Activated CD8-positive, alpha-beta T cell treated with anti-CD3 and anti-CD28 coated beads for 36 hours (primary cell): ENCODE data around the gene KIAA1614. TPM values are rescaled to one million over a fixed set of nuclear protein-coding genes. Genes with fewer than 3 reads are reported as not detected.

ENCODE experiments used
- ATAC-seq: fragments of 200-7000 bp; cut with Tn5 transposase; one replicate; pipeline ENCODE4 v1.10.0; 2021; ENCODE audit warnings: mild to moderate bottlenecking, moderate library complexity
- CTCF ChIA-PET: fragments of 350-600 bp; sonication (Branson Sonifier 250); formaldehyde crosslinking; loops from one replicate; lab custom pipeline; 2021; ENCODE audit warnings: antibody characterized with exemption; lab: Charles Lee
- POLR2A ChIA-PET: fragments of 350-600 bp; sonication (Branson Sonifier 250); formaldehyde crosslinking; loops from one replicate; lab custom pipeline; 2021; ENCODE audit warnings: antibody characterized with exemption; lab: Charles Lee
- DNase-seq: peaks from one replicate; pipeline ENCODE4 v3.0.0-alpha.2; 2020
- H3K27ac Mint-ChIP-seq: one replicate; pipeline ENCODE4 v1.8.0; 2021; ENCODE audit warnings: mild to moderate bottlenecking, mixed read lengths
- H3K27me3 Mint-ChIP-seq: one replicate; pipeline ENCODE4 v1.8.0; 2021; ENCODE audit warnings: mixed read lengths
- H3K36me3 Mint-ChIP-seq: one replicate; pipeline ENCODE4 v1.8.0; 2021; ENCODE audit warnings: low read depth, mixed read lengths
- H3K4me1 Mint-ChIP-seq: one replicate; pipeline ENCODE4 v1.8.0; 2021; ENCODE audit warnings: low read depth, mixed read lengths
- H3K4me3 Mint-ChIP-seq: one replicate; pipeline ENCODE4 v1.8.0; 2021; ENCODE audit warnings: mild to moderate bottlenecking, moderate library complexity, mixed read lengths
- H3K9me3 Mint-ChIP-seq: one replicate; pipeline ENCODE4 v1.8.0; 2021; ENCODE audit warnings: mixed read lengths
- intact Hi-C: fragments of 100-400 bp; cut with micrococcal nuclease; formaldehyde crosslinking; loops from one replicate; pipeline ENCODE4 v1.10.0; 2022
- total RNA-seq, 2 experiments: library from RNA; stranded (reverse); gene quantifications; one replicate each; pipeline ENCODE4 v1.2.3, GENCODE V29; 2021
- TF ChIP-seq, protein P1 (sequence below): fragments of 200-600 bp; IDR thresholded peaks from one replicate; pipeline ENCODE4 v1.8.0; 2022; ENCODE audit warnings: antibody characterized with exemption, mild to moderate bottlenecking

The KIAA1614 gene
- total RNA-seq, 2 experiments from 2014 or later: 0.18 TPM; not detected in 1

GRCh38 chr1:180923887-180924286 is 11.2 kb downstream of the KIAA1614 start:
- DNase-seq: no peak

GRCh38 chr1:180924939-180925338 is 12.2 kb downstream of the KIAA1614 start:
- DNase-seq (no peak), ATAC-seq (no peak)
- no peak overlapping the region for H3K27ac Mint-ChIP-seq
- no peaks in the 10 kb centered on the region for H3K36me3 Mint-ChIP-seq
- no peak overlapping the region for H3K4me3 Mint-ChIP-seq
- ChIA-PET POLR2A (no interaction called here), CTCF (interaction anchor here (1.0 to 1.3 kb wide), 3 partner anchors 16 to 410 kb away, joined by 3 to 4 read pairs (median 4); no protein-coding TSS in a partner anchor)
- no peaks in the 10 kb centered on the region for H3K9me3 Mint-ChIP-seq
- TF ChIP-seq, protein P1, sequence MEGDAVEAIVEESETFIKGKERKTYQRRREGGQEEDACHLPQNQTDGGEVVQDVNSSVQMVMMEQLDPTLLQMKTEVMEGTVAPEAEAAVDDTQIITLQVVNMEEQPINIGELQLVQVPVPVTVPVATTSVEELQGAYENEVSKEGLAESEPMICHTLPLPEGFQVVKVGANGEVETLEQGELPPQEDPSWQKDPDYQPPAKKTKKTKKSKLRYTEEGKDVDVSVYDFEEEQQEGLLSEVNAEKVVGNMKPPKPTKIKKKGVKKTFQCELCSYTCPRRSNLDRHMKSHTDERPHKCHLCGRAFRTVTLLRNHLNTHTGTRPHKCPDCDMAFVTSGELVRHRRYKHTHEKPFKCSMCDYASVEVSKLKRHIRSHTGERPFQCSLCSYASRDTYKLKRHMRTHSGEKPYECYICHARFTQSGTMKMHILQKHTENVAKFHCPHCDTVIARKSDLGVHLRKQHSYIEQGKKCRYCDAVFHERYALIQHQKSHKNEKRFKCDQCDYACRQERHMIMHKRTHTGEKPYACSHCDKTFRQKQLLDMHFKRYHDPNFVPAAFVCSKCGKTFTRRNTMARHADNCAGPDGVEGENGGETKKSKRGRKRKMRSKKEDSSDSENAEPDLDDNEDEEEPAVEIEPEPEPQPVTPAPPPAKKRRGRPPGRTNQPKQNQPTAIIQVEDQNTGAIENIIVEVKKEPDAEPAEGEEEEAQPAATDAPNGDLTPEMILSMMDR: no peak
- H3K4me1 Mint-ChIP-seq: peaks cover 8% of the 10 kb centered on the region
- intact Hi-C loops: no loop called here
- no peaks in the 10 kb centered on the region for H3K27me3 Mint-ChIP-seq

More at GRCh38 chr1:180923887-180924286, 11.2 kb downstream of the KIAA1614 start:
- H3K9me3 Mint-ChIP-seq: no peaks in the 10 kb centered on the region
- TF ChIP-seq, protein P1: no peak
- no peak overlapping the region for H3K4me3 Mint-ChIP-seq
- no peak overlapping the region for H3K27ac Mint-ChIP-seq
- peaks cover 8% of the 10 kb centered on the region for H3K4me1 Mint-ChIP-seq
- intact Hi-C loops: no loop called here
- no peaks in the 10 kb centered on the region for H3K36me3 Mint-ChIP-seq
- POLR2A ChIA-PET: no interaction called here
- H3K27me3 Mint-ChIP-seq: no peaks in the 10 kb centered on the region
- CTCF ChIA-PET: interaction anchor here (1.0 to 1.3 kb wide), 2 partner anchors 17 to 409 kb away, joined by 3 to 4 read pairs; no protein-coding TSS in a partner anchor
- no peak for ATAC-seq

- Mint-ChIP-seq H3K4me3 (no peak overlapping the region), H3K36me3 (no peaks in the 10 kb centered on the region), H3K27ac (no peak overlapping the region), H3K27me3 (no peaks in the 10 kb centered on the region), H3K4me1 (peaks cover 8% of the 10 kb centered on the region), H3K9me3 (no peaks in the 10 kb centered on the region)
- TF ChIP-seq, protein P1: no peak
- ChIA-PET POLR2A (no interaction called here), CTCF (interaction anchor here (1.2 to 1.3 kb wide), 2 partner anchors 44 to 410 kb away, joined by 4 read pairs; no protein-coding TSS in a partner anchor)
- DNase-seq: no peak
- intact Hi-C loops: no loop called here
- no peak for ATAC-seq
Observed at GRCh38 chr1:180925471-180926051, 12.9 kb downstream of the KIAA1614 start.

DNA sequence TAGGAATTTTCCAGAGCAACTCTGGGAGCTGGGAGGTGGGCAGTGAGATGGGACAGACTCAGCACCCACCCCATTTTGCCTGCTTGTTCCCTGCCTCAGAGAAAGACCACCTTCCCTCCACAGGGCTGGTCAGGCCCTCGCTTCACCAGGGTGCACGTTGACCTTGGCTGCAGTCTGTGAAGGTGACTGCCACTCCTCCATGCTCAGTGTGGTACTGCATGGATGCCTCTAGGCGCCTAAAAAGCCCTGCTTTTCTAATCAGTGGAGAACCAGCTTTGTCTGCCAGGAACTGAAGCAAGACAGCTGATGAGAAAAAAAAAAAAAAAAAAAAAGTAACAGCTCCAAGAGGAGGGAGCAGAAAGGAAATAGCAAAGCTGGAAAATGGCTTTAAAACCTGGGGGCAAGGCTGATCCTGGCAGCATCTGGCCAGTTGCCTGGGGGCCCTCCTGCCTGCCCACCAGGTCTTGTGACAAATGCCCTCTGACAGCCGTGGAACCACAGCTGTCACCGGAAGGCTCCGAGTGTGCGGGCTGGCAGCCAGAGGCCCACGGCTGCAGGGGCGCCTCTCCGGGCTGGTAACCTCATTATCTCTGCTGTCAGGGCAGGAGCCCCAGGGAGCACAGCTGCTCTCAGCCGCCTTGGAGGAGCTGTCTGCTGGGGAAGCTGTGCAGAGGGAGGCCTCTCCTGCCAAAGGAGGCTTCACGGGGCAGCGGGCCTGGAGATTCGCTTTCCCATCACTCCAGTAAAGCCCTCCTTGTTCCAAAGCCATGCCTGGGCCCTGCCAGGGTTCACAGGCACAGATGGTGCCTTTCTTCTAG is 13.7 kb downstream of the KIAA1614 start:
- Mint-ChIP-seq H3K27ac (no peak overlapping the region), H3K36me3 (no peaks in the 10 kb centered on the region), H3K9me3 (no peaks in the 10 kb centered on the region), H3K4me1 (peaks cover 8% of the 10 kb centered on the region), H3K27me3 (no peaks in the 10 kb centered on the region), H3K4me3 (no peak overlapping the region)
- ATAC-seq (peak; percentile 73), DNase-seq (peak; percentile 44)
- CTCF ChIA-PET: no interaction called here
- TF ChIP-seq, protein P1: no peak
- POLR2A ChIA-PET: no interaction called here
- intact Hi-C loops: no loop called here

GRCh38 chr1:180927348-180927747 is 14.7 kb downstream of the KIAA1614 start:
- CTCF ChIA-PET: no interaction called here
- POLR2A ChIA-PET: interaction anchor here (0.5 kb wide), 1 partner anchor 1763 kb away, joined by 3 read pairs; no protein-coding TSS in a partner anchor
- no peak for DNase-seq
- H3K4me1 Mint-ChIP-seq: peaks cover 8% of the 10 kb centered on the region
- H3K27ac Mint-ChIP-seq: no peak overlapping the region
- H3K4me3 Mint-ChIP-seq: no peak overlapping the region
- no peak for ATAC-seq
- no peaks in the 10 kb centered on the region for H3K36me3 Mint-ChIP-seq
- intact Hi-C loops: no loop called here
- TF ChIP-seq, protein P1: no peak
- no peaks in the 10 kb centered on the region for H3K9me3 Mint-ChIP-seq
- no peaks in the 10 kb centered on the region for H3K27me3 Mint-ChIP-seq
